DMS53 treated with DMSO at 0.1 percent for 48 hours (cell line): Measurements from ENCODE around the gene HYI.

Experiments
- DNase-seq: peaks from one replicate; lab custom pipeline; 2025; ENCODE audit not compliant: unreplicated experiment; lab: John Stamatoyannopoulos, UW

Gene HYI

DNA sequence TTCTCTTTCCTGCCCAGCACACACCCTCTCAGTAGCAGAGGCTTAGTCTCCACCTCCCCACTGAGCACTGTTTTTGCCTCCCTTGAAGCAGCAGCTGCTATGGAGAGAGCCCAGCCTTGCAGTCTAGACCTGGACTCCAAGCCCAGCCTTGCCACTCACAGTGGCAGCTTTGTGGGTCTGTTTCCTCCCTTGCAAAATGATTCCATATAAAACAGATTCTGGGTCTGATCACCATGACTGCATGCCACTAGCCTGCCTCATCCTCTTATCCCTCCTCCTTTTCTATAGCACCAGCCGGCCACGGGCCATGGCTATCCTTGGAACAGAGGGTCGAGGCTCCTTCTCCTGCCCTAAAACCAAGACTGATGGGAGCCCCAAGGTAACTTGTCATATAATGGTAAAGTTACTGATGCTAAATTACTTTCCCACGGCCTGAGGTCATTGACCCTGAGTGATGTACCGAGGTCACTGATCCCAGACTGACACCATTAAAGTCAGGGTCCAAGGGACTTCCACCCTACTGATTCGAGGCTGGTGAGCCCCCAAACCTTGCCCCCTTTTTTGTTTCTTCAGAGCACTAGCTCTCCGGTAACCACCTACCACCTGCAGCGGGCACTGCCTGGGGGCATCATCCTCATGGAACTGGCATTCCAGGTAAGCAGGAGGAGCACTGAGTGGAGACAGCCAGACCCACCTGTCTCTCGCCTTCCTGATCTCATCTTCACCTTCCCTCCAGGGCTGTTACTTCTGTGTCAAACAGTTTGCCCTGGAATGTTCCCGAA is 7.9 kb downstream of the HYI start:
- DNase-seq, result no peak

DNA sequence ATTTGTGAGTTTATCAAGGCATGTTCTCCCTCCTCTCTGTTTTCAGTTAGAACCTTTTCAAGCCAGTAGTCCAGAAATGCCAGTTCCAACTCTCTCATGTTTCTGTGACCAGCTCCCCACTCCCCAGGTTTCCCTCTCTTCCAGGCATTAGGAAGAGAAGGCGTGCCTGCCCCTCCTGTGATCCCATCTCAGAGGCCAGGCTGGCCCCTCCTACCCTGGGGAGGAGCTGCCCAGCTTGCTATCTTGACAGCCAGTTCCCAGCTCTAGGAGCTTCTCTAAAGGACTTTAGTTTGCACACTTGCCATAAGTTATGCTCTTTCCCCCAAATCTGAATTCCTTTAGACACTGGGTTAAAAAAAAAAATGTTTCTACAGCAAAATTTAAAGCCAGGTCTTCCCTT is 8.9 kb downstream of the HYI start:
- DNase-seq, result no peak

DNA sequence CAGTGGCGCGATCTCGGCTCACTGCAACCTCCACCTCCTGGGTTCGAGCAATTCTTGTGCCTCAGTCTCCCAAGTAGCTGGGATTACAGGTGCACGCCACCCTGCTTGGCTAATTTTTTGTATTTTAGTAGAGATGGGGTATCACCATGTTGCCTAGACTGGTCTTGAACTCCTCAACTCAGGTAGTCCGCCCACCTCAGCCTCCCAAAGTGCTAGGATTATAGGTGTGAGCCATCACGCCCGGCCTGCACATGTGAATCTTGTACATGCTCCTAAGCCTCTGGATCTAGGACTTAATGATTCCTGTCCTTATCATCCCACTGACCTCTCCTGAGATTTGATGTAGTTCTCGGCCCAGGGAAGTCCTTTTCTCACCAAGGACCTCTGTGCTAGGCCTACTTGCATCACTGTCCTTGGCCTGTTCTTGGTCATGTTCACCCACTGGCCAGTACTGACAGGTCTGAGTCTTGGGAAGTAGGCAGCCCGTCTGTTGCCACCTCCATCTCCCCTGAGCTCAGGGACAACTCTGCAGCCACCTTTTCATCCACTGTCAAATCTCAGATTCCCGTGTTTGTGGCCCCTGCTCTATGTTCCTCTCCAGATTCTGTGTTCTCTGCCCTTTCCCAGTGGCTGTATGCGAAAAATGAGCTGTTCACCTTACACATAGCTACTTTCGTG is 9.4 kb downstream of the HYI start:
- DNase-seq, result no peak

DNA sequence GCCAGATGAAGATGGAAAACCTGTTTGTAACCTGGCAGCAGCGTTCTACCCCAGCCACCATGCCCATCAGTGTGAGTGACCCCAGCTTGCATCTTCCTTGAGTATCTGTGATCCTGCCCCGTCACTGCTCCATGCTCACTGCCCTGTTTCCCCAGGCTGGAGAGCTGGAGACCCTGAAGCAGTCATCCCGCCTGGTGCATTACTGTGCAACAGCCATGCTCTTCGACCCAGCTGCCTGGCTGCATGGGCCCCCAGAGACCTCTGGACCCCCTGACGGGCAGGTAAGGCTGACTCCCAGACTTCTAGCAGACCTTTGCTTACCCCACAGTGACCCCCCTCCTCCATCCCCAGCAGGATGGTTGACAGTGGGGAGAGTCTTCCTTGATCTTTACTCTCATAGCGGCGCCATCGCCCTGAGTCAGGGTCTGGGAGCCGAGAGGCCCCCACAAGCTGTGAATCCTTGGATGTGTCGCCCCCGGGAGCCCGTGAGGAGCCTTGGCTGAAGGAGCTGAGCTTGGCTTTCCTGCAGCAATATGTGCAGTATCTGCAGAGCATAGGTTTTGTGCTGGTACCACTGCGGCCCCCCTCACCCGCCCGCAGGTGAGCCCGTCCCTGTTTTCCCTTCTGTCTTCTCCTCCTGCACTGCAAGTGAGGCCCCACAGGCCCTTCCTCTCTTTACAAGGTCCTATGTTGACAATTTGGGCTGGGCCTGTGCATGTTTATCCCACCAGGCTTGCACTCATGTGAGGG is 10.4 kb downstream of the HYI start:
- DNase-seq, result no peak

DNA sequence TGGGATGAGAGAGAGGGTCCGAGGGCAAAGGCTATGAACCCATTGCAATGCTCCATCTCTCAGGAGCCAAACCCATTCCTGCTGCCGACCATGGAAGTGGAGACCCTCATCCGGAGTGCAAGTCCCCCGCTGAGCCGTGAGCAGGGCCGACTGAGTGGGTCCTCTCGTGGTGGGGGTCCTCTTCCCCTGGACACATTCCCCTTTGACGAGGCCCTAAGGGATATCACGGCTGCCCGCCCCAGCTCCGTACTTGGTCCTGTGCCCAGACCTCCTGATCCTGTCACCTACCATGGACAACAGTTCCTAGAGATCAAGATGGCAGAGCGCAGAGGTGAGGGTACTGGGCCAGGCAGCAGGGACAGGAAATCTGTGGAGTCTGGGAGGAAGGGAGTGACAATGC is 11.0 kb downstream of the HYI start:
- DNase-seq, result no peak

DNA sequence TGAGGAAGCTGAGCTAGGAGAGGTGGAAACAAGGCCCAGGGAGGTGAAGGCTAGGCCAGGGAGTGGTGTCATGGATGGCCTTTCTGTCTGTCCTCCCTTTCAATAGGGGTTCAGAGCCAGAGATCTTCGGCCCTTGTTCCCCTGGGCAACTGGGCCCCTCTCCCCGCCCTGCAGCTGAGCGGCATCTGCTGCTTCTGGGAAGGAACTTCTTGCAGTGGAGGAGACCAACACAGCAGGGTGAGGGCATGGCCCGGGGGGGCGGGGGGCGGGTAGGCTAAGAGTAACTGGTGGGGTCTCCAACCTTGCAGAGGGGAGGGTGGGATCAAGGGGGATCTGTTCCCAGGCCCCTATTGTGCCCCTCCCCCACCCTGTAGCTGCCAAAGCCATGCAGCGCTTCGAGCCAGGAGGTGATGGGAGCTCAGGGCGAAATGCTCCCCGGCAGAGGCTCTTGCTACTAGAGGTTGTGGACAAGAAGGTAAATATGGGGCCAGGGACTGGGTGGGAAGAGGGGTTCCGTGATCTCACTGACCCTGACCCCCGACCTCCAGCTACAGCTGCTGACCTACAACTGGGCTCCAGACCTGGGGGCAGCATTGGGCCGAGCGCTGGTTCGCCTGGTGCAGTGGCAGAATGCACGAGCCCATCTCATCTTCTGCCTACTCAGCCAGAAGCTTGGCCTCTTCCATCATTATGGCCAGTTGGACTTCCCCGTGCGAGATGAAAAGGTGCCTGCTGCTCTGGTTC is 11.7 kb downstream of the HYI start:
- DNase-seq, result no peak

DNA sequence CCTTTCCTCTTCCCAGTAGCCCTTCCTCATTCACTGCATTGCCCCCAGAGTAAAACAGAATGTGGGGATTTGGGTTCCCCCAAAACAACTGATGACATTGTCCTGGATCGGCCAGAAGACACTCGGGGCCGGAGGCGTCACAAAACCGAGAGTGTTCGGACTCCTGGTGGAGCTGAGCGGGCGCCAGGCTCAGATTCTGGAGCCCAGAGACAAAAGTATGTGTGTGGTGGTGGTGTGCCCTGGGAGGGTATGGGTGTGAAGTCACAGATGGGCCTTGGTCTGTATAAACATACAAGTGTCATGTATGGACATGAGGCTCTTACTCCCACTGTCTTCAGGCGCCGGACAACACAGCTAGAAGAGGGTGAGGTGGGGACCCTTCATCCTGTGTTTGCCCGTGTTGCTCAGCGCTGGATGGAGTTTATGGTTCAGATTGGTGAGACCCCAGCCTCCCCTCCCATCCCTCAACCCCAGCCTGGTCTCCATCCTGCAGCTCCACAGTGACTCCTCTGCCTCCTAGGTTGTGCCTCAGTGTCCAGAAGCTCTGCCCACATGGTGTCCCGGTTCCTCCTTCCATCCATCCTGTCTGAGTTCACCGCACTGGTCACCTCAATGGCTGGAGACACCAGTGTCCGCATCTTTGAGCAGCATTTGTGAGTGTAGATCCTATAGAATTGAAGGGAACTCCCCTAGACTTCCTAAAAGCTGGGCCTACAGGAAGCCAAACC is 12.4 kb downstream of the HYI start:
- no peak for DNase-seq

DNA sequence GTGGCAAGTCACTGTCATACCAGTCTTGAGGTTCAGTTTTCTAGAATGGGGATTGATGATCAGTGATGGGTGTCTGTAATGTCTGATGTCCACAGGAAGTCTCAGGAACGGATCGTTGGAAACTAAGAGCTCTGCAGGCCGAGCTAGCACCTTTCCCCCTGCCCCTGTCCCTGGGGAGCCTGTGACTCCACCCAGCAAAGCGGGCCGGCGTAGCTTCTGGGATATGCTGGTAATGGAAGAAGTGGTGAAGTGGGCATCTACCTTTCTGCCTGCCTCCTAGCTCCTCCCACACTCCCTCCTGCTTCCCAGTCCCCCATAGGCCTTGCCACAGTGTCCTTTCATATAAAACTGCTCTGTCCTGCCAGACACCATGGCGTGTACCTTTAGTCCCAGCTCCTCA is 13.4 kb downstream of the HYI start:
- no peak for DNase-seq

DNA sequence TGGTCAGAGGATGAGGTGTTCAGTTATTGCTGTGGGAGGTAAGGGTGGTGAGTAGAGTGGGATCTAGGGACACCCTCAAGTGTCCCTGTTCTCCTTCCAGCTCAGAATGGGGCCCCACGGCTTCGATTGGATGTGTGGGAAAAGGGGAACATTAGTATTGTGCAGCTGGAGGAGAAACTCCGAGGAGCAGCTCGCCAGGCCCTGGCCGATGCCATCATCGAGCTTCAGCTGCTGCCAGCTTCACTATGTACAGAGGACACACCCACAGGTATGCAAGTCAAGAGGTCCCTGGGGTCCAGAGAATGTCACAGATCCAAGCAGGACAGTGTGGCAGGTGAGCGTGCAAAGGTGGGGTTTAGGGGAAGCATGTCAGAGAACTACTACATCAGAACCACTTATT is 13.9 kb downstream of the HYI start:
- DNase-seq, result no peak

DNA sequence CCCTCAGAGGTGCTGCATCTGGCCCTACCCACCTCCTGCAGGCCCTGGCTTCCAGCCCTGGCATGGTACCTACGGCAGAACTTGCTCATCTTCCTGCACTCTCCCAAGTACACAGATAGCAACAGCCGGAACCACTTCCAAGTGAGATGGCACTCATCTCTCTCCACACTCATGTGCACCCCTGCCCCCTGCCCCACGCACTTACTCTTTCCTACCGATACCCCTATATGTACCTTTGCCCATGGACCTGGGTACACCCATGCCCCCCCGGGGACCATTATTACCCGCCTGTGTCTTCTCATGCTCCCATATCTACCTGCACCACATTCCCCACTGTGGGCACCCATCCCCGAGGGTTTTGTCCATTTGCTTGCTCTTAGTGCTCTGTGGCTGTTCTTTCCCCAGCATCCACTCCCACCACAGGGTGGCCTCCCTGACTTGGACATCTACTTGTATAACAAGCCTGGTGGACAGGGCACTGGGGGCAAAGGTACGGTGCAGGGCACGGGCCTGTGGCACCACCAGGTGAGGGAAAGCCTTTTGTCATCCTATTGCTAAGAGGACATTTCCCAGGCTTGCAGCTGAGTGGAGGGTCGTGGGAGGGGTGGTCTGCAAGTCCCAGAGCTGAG is 14.7 kb downstream of the HYI start:
- DNase-seq, result no peak

DNA sequence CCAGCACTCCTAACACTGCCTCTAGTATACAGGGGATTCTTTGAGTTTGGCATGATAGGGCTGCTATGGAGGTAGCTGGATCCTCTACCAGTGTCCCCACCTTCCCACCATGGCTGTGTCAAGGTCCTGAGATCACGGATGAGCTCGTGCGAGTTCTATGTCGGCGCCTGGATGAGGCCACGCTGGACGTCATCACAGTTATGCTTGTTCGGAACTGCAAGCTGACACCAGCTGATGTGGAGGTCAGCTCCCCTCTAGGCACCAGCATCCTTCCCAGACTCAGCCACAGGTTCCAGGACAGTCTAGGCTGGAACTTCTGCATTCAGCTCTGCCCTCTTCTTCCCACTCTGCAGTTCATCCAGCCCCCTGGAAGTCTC is 15.2 kb downstream of the HYI start:
- DNase-seq, result no peak

DNA sequence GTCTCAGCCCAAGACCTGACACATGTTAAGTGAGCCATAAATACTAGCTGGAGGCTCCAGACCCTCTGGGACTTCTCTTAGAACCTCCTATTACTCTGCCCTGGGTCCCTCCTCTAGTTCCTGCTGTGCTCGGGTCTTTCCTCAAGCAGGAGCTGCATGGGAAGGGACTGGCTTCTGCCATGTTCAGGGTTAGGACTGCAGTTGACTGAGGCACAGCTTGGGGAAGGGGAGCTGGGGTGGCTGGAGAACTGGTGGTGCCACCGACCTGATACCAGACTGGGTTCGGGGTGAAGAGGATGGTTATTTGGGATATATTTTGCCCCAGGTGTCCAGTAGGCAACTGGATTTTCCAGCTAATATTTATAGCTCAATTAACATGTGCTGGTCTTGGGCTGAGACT is 15.7 kb downstream of the HYI start:
- DNase-seq, result no peak

DNA sequence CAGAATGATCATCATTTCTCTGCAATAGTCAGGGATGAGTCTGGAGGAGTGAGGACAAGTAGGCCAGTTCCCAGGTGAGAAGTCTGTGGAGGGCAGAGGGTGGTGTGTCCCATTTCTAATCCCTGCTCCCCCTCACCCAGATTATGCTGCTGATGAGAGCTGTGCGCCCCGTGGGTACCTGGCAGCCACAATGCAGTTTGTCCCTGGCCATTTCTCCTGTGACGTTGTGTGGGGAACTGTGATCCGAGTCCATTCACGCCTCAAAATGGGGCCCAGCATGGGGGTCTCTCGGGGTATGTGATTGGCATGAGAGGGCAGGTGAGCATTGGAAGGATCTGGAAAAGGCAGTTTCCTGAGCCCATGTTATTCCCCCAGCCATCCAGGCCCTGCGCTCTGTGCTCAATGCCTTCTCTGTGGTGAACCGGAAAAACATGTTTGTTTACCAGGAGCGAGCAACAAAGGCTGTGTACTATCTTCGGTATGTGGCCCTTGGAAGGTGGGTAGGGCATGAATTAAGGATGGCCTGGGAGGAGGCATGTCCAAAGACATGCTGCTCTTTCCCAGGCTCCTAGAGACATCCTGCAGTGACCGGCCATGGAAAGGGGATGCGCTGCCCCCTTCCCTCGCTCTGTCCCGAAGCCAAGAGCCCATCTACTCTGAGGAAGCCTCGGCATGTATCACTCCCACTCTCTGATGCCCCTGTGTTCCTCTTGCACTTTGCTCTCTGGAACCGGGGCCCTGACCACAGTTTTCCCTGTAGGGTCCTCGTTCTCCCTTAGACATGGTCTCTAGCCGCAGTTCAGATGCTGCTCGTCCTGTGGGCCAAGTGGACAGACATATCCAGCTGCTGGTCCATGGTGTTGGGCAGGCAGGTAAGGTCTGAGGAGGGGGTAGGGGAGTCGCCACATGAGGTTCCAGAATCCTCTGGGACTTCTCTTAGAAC is 16.4 kb downstream of the HYI start:
- no peak for DNase-seq

DNA sequence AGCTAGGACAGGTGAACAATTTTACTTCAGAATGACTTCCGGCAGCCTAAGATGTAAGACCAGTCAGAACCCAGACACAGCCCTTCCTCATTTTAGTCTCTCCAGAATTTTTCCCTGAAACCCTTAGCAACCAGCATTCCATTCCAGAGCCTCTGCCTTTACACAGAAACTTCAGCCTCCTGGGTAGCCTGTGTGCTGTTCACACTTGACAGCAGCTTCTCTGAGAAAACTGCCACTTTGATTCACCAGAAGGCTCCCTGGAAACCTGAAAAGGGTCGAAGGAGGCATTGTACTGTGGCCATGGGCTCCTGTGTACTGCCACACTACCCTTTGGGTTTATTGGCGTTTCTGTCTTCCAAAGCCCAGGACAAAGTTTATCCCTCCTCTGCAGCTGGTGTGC is 17.4 kb downstream of the HYI start:
- DNase-seq, result no peak

DNA sequence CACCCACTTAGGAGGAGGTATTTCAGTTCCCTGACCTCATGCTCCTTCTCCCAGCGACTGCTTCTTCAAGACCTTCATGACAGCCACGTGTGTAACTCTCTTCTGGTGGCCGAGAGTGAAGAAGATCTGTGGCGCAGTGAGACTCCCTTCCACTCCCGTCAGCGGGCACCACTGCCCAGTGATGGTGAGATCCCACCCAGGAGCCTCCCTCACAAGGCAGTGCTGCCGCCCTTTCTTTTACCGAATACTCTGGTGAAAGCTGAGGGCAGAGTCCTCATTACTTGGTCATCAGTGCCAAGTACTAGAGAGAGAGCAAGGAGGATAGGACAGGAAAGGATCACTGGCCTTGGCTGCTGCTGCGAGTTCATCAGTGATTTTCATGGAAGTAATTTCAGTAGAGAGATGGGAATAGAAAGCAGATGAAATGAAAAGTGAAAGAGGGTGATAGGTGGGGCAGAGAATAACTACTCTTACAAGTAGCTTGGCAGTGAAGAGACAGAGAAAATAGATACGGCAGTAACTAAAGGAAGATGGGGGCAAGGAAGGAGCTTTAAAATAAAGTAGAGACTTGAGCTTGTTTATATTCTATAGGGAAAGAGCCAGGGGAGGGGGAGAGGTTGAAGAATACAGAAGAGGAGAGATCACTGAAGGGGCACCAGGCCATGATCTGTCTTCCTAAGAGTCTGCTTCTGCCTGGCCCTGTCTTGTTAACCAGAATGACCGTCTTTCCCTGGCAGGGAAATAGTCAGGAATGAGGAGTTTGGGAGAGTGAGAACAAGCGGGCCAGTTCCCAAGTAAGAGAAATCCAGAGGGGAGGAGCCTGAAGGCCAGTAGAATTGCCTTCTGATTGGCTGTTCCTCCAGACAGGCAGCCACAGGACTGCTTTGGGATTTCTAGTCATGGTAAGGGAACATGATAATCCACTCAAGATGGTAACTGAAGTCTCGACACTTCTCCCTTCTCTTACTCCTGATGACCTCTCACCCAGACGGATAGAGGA is 18.3 kb downstream of the HYI start:
- DNase-seq, result no peak

DNA sequence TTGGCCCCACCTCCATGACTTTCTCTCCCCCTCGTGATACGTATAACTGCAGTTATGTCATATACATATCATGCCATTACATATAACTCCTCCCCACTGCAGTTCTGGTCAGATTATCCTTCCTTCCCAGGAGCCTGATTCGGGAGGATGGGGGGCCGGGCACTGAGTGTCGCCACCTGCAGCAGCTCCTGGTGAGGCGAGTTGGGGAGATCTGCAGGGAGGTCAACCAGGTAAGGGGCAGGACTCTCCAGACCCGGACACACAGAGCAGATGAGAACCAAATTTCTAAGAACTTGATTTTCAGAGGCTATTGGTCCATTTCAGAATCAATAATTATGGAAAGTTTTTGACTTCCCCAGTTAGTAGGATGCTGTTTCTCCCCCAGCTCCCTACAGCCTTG is 19.5 kb downstream of the HYI start:
- DNase-seq, result no peak

DNA sequence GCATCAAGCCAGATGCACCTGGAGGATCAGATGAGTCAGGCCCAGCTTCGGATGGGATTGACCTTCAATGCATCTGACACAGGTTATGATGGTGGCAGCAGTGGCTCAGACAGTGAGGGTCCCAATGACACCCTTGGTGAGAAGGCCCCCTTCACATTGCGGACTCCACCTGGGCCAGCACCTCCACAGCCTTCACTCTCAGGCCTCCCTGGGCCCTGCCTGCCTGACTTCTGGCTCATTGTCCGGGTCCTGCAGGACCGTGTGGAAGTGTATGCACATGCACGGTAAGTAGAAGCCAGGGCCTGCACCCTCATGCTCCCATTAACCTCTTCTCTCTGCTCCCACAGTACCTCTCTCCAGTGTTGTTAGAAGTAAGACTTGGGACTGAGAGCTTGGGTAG is 20.8 kb downstream of the HYI start:
- DNase-seq, result no peak
